Erythroblast (primary cell): ENCODE results near the gene THADA.
A peak's percentile ranks its signal among the peaks of the same experiment; 100 is the strongest.

Source experiments
- DNase-seq, 2 experiments: peaks; one replicate each; lab custom pipeline; 2025; lab: John Stamatoyannopoulos, UW
- GATA1 ChIP-seq: IDR thresholded peaks from 2 replicates; pipeline ENCODE4 v1.6.1; 2011; ENCODE audit warnings: low read depth, mild to moderate bottlenecking, control low read depth, low read length, moderate library complexity
- POLR2A ChIP-seq: IDR thresholded peaks from 2 replicates; pipeline ENCODE4 v1.6.1; 2011; ENCODE audit warnings: mild to moderate bottlenecking, low read length

The THADA gene

GRCh38 chr2:43435746-43436145 lies 160.1 kb downstream of the THADA start:
- TF ChIP-seq POLR2A, result no peak
- DNase-seq, result no peak

DNA sequence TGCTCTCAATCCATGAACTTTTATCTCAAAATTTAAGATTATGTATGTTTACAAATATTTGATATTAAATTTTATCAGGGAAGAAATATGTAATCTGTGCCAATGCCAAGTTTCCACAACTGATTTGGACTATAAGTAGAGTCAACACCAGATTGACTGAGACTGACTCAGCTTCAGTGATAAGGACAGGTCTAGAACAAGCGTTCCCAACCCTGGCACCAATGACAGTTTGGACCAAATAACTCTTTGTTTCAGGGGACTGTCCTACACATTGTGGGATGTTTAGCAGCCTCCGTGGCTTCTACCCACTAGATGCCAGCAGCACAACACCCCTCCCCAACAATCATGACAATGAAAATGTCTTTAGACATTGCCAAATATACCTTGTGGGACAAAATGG lies 165.3 kb downstream of the THADA start:
- no peak for DNase-seq
- TF ChIP-seq GATA1 (no peak), POLR2A (no peak)

- no peak for DNase-seq
- TF ChIP-seq POLR2A (no peak), GATA1 (no peak)
These were observed 166.5 kb downstream of the THADA start for GRCh38 chr2:43429369-43429768.

DNA sequence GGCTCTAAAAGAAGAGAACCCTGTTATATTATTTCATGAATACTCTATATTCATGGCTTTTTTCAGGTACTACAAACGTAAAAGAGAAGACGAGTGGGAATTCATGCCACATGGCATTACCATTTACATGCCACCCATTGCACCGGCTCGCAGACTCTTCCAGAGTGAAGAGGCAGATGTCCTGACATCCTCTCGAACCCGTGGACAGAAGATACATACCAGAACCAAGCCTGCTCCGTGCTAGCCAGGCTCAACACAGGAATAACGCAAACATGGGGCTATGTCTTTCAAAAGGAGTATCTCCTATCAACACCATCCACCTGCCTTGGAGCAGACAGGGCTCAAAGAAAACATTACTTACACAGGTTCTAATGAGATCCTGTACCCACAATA lies 168.8 kb downstream of the THADA start:
- peak; percentile 52 to 57 for DNase-seq
- TF ChIP-seq GATA1, result no peak
- TF ChIP-seq POLR2A, result no peak

GRCh38 chr2:43426305-43427031 lies 169.4 kb downstream of the THADA start:
- TF ChIP-seq POLR2A (peak; percentile 39), GATA1 (no peak)
- peak; percentile 90 to 95 for DNase-seq

- DNase-seq, result peak; percentile 37 to 55
- TF ChIP-seq GATA1, result no peak
- TF ChIP-seq POLR2A, result no peak
These were observed 170.2 kb downstream of the THADA start for GRCh38 chr2:43425659-43426058.

DNA sequence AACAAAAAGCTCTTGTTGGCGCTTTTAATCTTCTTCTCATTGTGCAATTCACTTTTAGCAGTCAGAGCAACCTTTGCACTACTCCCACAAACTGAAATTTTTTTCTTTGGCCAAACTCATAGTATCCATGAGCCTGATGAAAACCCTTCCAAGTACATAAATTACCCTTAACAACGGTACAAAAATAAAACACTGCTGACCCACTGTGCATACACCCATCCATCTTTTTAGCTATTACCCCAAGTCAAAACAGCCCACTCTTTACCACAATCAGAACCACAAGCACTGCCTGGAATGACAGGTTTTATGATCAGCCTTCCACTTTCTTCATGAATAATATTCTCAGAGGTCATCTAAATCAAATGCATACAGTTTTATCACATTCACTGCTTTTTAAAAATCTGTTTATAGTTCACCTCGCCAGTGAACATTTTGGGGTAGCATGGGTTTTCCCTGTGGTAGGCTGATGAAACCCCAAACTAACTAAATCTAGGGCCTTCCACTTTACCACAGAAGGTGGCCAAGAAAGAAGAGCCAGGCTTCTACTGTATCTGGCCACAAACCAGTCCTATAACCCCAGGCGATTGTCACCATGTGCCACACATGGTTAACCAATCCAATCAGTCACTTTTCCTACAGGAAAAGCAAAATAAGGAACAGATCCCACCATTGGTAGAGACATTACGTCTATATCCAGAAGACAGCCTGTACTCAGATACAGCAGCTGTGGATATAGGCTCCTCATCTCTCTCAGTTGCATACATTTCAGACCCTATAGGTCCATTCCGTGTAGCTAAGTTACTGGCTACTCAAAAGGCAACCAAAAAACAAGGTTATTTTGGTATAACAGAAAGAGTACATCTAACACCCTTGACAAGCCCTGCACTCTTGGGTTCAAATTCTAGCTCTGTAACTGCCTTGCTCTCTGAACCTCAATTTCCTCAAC lies 171.3 kb downstream of the THADA start:
- no peak for DNase-seq

DNA sequence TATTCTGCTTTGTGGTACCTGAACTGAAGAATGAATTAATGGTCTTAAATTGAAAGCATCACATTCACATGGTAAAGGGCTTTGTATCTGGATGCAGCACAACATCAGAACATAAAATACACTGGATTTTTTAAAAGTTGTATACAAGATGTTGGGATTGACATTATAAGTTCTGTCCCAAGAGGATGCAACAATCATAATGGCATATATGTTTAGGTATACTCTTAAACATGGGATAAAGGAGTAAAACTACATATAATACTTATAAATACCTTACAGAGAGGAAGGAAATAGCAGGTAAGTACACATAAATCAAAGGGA lies 171.9 kb downstream of the THADA start:
- no peak for TF ChIP-seq GATA1
- TF ChIP-seq POLR2A, result no peak
- DNase-seq, result no peak

More for the DNA sequence above, 171.3 kb downstream of the THADA start:
- TF ChIP-seq POLR2A, result no peak
- no peak for TF ChIP-seq GATA1

GRCh38 chr2:43421194-43421593 lies 174.6 kb downstream of the THADA start:
- peak; percentile 27 to 45 for DNase-seq
- TF ChIP-seq GATA1 (no peak), POLR2A (no peak)

GRCh38 chr2:43420389-43420801 lies 175.4 kb downstream of the THADA start:
- TF ChIP-seq POLR2A (no peak), GATA1 (no peak)
- DNase-seq, result peak; percentile 65 to 87

DNA sequence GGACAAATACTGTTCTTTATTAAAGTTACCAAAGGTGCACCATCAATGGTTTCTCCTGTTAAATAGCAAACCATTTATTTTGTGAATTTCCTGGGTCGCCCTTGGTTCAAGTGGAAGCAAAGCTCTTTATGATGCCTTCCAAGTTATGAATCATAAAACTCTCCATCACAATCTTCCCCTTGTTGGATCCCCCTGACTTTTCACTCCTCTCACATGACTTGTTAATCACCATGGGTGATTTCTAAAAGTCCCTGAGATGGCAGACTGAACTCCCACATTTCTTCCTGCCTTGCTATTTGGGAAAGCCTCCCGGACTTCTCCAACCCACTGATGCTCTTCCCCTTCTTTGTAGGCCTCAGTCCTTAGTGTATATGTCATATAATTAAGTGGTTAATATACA lies 176.0 kb downstream of the THADA start:
- peak in 1 of 2 experiments; percentile 22 for DNase-seq

GRCh38 chr2:43419243-43419642 lies 176.6 kb downstream of the THADA start:
- no peak for DNase-seq
- TF ChIP-seq POLR2A (no peak), GATA1 (no peak)

More for the DNA sequence above, 176.0 kb downstream of the THADA start:
- TF ChIP-seq POLR2A (no peak), GATA1 (no peak)

DNA sequence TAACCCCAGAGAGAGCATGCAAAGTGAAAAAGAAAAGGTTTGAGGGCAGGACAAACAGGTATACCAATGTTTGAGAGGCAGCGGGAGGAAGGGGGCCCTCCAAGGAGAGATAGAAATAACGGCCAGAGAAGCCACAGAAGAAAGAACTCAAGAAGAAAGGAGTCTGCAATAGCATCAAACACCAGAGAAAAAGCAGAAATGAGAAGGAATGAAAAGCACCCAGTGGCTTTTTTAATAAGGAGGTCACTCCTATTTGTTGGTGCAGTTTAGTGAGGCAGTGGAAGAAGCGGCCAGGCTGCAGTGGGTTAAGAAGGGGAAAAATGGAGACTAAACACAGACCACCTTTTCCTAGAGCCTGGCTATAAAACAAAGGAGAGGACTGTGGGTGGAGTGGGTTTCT lies 177.2 kb downstream of the THADA start:
- TF ChIP-seq GATA1 (no peak), POLR2A (no peak)
- no peak for DNase-seq

DNA sequence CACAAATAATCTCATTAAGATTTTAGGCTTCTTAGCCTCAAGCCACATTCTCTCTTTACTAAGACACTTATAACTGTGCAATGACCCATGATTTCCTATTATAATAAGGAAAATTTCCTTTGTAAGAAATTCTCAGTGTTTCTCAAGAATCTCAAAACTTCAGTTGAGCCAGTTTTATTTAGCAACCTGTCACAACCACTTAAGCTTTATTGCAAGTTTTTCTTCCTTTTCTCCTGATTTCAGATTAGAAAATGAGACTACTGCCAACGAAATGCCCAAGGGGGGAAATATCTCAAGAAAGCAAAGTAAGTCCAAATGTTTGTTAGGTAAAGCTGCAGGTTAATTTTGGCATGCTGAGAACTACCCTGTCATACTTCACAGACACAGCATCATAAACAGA lies 178.5 kb downstream of the THADA start:
- no peak for TF ChIP-seq POLR2A
- TF ChIP-seq GATA1, result no peak
- DNase-seq, result no peak

DNA sequence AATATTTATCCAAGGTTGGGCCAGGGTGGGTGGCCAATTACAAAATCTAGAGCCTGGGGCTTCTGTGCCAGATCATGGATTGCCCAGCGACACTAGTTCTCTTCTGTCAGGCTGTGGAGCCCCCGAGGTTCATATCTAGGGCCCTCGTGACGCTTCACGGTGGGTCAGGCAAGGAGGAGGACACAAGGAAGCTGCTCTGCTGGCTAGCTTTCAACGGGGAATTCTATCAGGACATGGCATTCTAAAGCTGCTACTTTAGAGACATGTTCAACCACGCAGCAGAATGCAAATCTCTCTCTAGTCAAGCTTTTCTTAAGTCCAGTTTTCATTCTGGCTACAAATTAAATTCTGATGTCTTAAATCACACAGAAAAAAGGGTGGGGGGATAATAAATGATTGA lies 180.2 kb downstream of the THADA start:
- TF ChIP-seq POLR2A, result no peak
- no peak for TF ChIP-seq GATA1
- DNase-seq, result no peak
